GM12878 (cell line): Measurements from ENCODE around the gene HOXC12. TPM values are rescaled to one million over a fixed set of nuclear protein-coding genes. Genes with fewer than 3 reads are reported as not detected.

Experiments used
- ATAC-seq: fragments of 200-7000 bp; cut with Tn5 transposase; 3 replicates; pipeline ENCODE4 v1.9.1; 2020; ENCODE audit warnings: mild to moderate bottlenecking, moderate library complexity
- BruUV-seq: library from RNA; stranded (reverse); fragments of 400-500 nt; replicated peaks from 2 replicates; lab custom pipeline; 2021; lab: Mats Ljungman, UMichigan
- CTCF ChIA-PET: fragments of 300-600 bp; sonication (Branson Sonifier 250); formaldehyde crosslinking; extraction: SDS; loops from one replicate; lab custom pipeline; 2021; ENCODE audit warnings: inconsistent platforms; lab: Yijun Ruan, JAX
- POLR2A ChIA-PET: fragments of 350-600 bp; formaldehyde crosslinking; extraction: SDS; loops from one replicate; lab custom pipeline; 2021; ENCODE audit warnings: inconsistent platforms; lab: Charles Lee
- RAD21 ChIA-PET: fragments of 300-600 bp; sonication (Branson Sonifier 250); formaldehyde crosslinking; loops from one replicate; lab custom pipeline; 2023; ENCODE audit warnings: antibody characterized with exemption; ENCODE audit not compliant: unreplicated experiment; lab: Charles Lee
- SMC1A ChIA-PET: fragments of 300-600 bp; sonication (Branson Sonifier 250); formaldehyde crosslinking; loops from one replicate; lab custom pipeline; 2023; ENCODE audit not compliant: unreplicated experiment, uncharacterized antibody; lab: Charles Lee
- DNase-seq: peaks from one replicate; pipeline ENCODE4 v3.0.0-alpha.2; 2011; ENCODE audit warnings: low read depth, low spot score
- FAIRE-seq: peaks from 3 replicates; lab custom pipeline; 2011; peaks lifted over from hg19 to GRCh38; lab: Jason Lieb, UNC
- H2AFZ ChIP-seq: 2 replicates; pipeline ENCODE4 v1.6.0; 2011; ENCODE audit warnings: low read depth, low read length, control low read depth; ENCODE audit not compliant: control insufficient read depth
- H3K27ac ChIP-seq: 2 replicates; pipeline ENCODE4 v1.5.1; 2011; ENCODE audit warnings: control low read depth; ENCODE audit not compliant: control insufficient read depth, insufficient read depth
- H3K27me3 ChIP-seq, 2 experiments: replicated peaks in 1 of 2; 2 replicates each; pipeline versions ENCODE4 v1.6.0 to v1.6.1; 2011; ENCODE audit warnings: low read length in 1 of 2; ENCODE audit not compliant: control insufficient read depth in 2 of 2, insufficient read depth in 2 of 2
- H3K36me3 ChIP-seq, 2 experiments: 2 replicates each; pipeline ENCODE4 v1.5.1; 2011; ENCODE audit warnings: low read length in 1 of 2; ENCODE audit not compliant: control insufficient read depth in 2 of 2, insufficient read depth in 2 of 2
- H3K4me1 ChIP-seq: 2 replicates; pipeline ENCODE4 v1.6.1; 2011; ENCODE audit warnings: mild to moderate bottlenecking, low read length, moderate library complexity, mixed read lengths; ENCODE audit not compliant: control insufficient read depth, insufficient read depth
- H3K4me2 ChIP-seq: 2 replicates; pipeline ENCODE4 v1.6.0; 2011; ENCODE audit warnings: control low read depth; ENCODE audit not compliant: control insufficient read depth, insufficient read depth
- H3K4me3 ChIP-seq: fragments of 200-600 bp; sonication (generic); 2 replicates; pipeline ENCODE4 v1.5.1; 2016
- H3K79me2 ChIP-seq: 2 replicates; pipeline ENCODE4 v1.6.0; 2011; ENCODE audit warnings: low read length; ENCODE audit not compliant: control insufficient read depth, insufficient read depth
- H3K9ac ChIP-seq: 2 replicates; pipeline ENCODE4 v1.8.0; 2011; ENCODE audit warnings: low read length, control low read depth, mixed read lengths; ENCODE audit not compliant: control insufficient read depth, insufficient read depth
- H3K9me3 ChIP-seq: replicated peaks from 3 replicates; pipeline ENCODE4 v1.5.1; 2011; ENCODE audit warnings: mild to moderate bottlenecking, low read length; ENCODE audit not compliant: control insufficient read depth, insufficient read depth
- H4K20me1 ChIP-seq: 2 replicates; pipeline ENCODE4 v1.6.0; 2011; ENCODE audit not compliant: control insufficient read depth, insufficient read depth
- BCL11A ChIP-seq: IDR thresholded peaks from 2 replicates; pipeline ENCODE4 v1.6.1; 2011; ENCODE audit warnings: low read depth, low read length
- GATAD2B ChIP-seq: fragments of 450-650 bp; conservative IDR thresholded peaks from 2 replicates; pipeline ENCODE4 v1.6.1; 2017; ENCODE audit warnings: low read depth, mild to moderate bottlenecking, moderate library complexity
- REST ChIP-seq: IDR thresholded peaks from 2 replicates; pipeline ENCODE4 v1.6.1; 2012; ENCODE audit warnings: mild to moderate bottlenecking, low read depth, low read length
- SUZ12 ChIP-seq: fragments of 200-600 bp; sonication (generic); IDR thresholded peaks from one replicate; pipeline ENCODE4 v1.6.1; 2018; ENCODE audit warnings: antibody characterized with exemption, mild to moderate bottlenecking; ENCODE audit not compliant: unreplicated experiment
- TCF3 ChIP-seq: IDR thresholded peaks from 2 replicates; pipeline ENCODE4 v1.6.1; 2012; ENCODE audit warnings: low read depth, mild to moderate bottlenecking, low read length, borderline replicate concordance; ENCODE audit not compliant: insufficient read depth
- WGBS: methylation state at CpG from one replicate; pipeline ENCODE4 v1.1.6; 2016; ENCODE audit warnings: low lambda C conversion rate; ENCODE audit not compliant: insufficient replicate concordance, insufficient coverage; ENCODE audit errors: missing lambda C conversion rate; 5-methylcytosine and 5-hydroxymethylcytosine counted together
- in situ Hi-C: fragments of 300-500 bp; cut with MboI; formaldehyde crosslinking; loops from 9 replicates; pipeline ENCODE4 v1.14.3; 2018; ENCODE audit warnings: mixed read lengths
- intact Hi-C: fragments of 100-400 bp; cut with micrococcal nuclease; formaldehyde crosslinking; loops from one replicate; pipeline ENCODE4 v1.14.2; 2022; ENCODE audit not compliant: unreplicated experiment
- polyA plus RNA-seq, 11 experiments: library from polyadenylated mRNA; depleted of rRNA in 4 of 11; unstranded in 6 of 11; stranded (reverse) in 5 of 11; fragments of >200 nt; fragmentation: Nextera tagmentation in 4 of 11; fragmentation: Illumina TruSeq in 1 of 11; extraction: Ambion mirVana in 4 of 11; extraction: Trizol in 1 of 11; gene quantifications; 1 replicate in 1 of 11; 2 replicates in 10 of 11; pipeline versions ENCODE4 v1.2.1 to v1.2.3, GENCODE V29; 2011 to 2016; ENCODE audit warnings: inconsistent platforms in 2 of 11, missing spikeins in 2 of 11, low read depth in 1 of 11
- total RNA-seq, 4 experiments: library from RNA; depleted of rRNA in 3 of 4; stranded (reverse); fragments of >200 nt in 3 of 4; fragmentation: Illumina TruSeq in 1 of 4; extraction: Trizol in 1 of 4; gene quantifications; 2 replicates each; pipeline versions ENCODE4 v1.2.1 to v1.2.3, GENCODE V29; 2013 to 2021

The HOXC12 gene
- total and polyA plus RNA-seq, 10 of the 15 experiments (the other 5 are each of a cell fraction or from before 2014, with no cell fraction given) = not detected

- no peak for TF ChIP-seq SUZ12
- TF ChIP-seq REST = no peak
- no peak for TF ChIP-seq GATAD2B
Observed at GRCh38 chr12:53974084-53975063, 19.7 kb downstream of the HOXC12 start, which contains the start of gene HOTAIR (continued).

GRCh38 chr12:53975064-53975471, 20.4 kb downstream of the HOXC12 start:
- Histone ChIP-seq H3K27ac (no peak overlapping the region), H2AFZ (no peak overlapping the region), H3K9ac (no peak overlapping the region), H3K9me3 (no peaks in the 10 kb centered on the region; the same call in 1 of the 3 replicates), H3K79me2 (no peaks in the 10 kb centered on the region), H3K4me1 (peaks cover 12% of the 10 kb centered on the region), H3K36me3 (no peaks in the 10 kb centered on the region), H4K20me1 (no peaks in the 10 kb centered on the region), H3K4me3 (peak overlapping the region; percentile 34; the same call in 1 of the 2 replicates), H3K4me2 (peak overlapping the region; percentile 67), H3K27me3 (peaks cover 24 to 33% of the 10 kb centered on the region in 2 experiments)
- WGBS = 24% methylated on average over 8 of the region's 25 CpGs
- no peak for TF ChIP-seq BCL11A
- TF ChIP-seq TCF3 = 0 out of 2 replicates have a peak, but pooled peaks have one; percentile 21
- no peak for FAIRE-seq
- no peak for DNase-seq
- in situ Hi-C loops = no loop called here
- RAD21 ChIA-PET = no interaction called here
- SMC1A ChIA-PET = no interaction called here
- no TSS peak for BruUV-seq
- no peak for ATAC-seq
- POLR2A ChIA-PET = no interaction called here
- intact Hi-C loops = no loop called here
- CTCF ChIA-PET = no interaction called here
